Caco-2 (cell line): Measurements from ENCODE around the gene DLGAP3. TPM values are rescaled to one million over a fixed set of nuclear protein-coding genes. Genes with fewer than 3 reads are reported as not detected.

Experiments used
- BruUV-seq: library from RNA; stranded (reverse); fragments of 400-500 nt; replicated peaks from 2 replicates; lab custom pipeline; 2021; lab: Mats Ljungman, UMichigan
- CTCF ChIA-PET: fragments of 300-600 bp; sonication (Branson Sonifier 250); formaldehyde crosslinking; loops from one replicate; lab custom pipeline; 2022; ENCODE audit warnings: antibody characterized with exemption; lab: Charles Lee
- POLR2A ChIA-PET: fragments of 300-600 bp; sonication (Branson Sonifier 250); formaldehyde crosslinking; loops from one replicate; lab custom pipeline; 2022; ENCODE audit warnings: antibody characterized with exemption; lab: Charles Lee
- DNase-seq, 2 experiments: peaks; one replicate each; pipeline versions ENCODE4 v3.0.0 to v3.0.0-alpha.2; 2020 to 2022
- H3K27me3 ChIP-seq: replicated peaks from 2 replicates; pipeline ENCODE4 v1.6.0; 2011; ENCODE audit warnings: low read length; ENCODE audit not compliant: control insufficient read depth, insufficient read depth
- H3K36me3 ChIP-seq: 2 replicates; pipeline ENCODE4 v1.5.1; 2011; ENCODE audit warnings: low read length; ENCODE audit not compliant: control insufficient read depth, insufficient read depth
- H3K4me1 ChIP-seq: fragments of 250-450 bp; sonication (Bioruptor Pico); 2 replicates; pipeline ENCODE4 v1.5.1; 2020; ENCODE audit warnings: mild to moderate bottlenecking
- H3K4me3 ChIP-seq: 2 replicates; pipeline ENCODE4 v1.5.1; 2011; ENCODE audit warnings: low read depth, mild to moderate bottlenecking, control low read depth, low read length
- H3K9me3 ChIP-seq: fragments of 250-450 bp; sonication (Bioruptor Pico); 2 replicates; pipeline ENCODE4 v1.5.1; 2020; ENCODE audit warnings: mild to moderate bottlenecking, moderate library complexity
- H3K27ac Mint-ChIP-seq: one replicate; pipeline ENCODE4 v1.8.0; 2022; ENCODE audit warnings: mixed read lengths; ENCODE audit not compliant: unreplicated experiment
- H3K27me3 Mint-ChIP-seq: one replicate; pipeline ENCODE4 v1.8.0; 2022; ENCODE audit warnings: mixed read lengths; ENCODE audit not compliant: insufficient read depth, unreplicated experiment
- H3K36me3 Mint-ChIP-seq: one replicate; pipeline ENCODE4 v1.8.0; 2022; ENCODE audit warnings: mild to moderate bottlenecking, mixed read lengths; ENCODE audit not compliant: insufficient read depth, unreplicated experiment
- H3K4me1 Mint-ChIP-seq: one replicate; pipeline ENCODE4 v1.8.0; 2022; ENCODE audit warnings: low read depth, mixed read lengths; ENCODE audit not compliant: unreplicated experiment
- H3K4me3 Mint-ChIP-seq: one replicate; pipeline ENCODE4 v1.8.0; 2022; ENCODE audit warnings: mild to moderate bottlenecking, moderate library complexity, mixed read lengths; ENCODE audit not compliant: unreplicated experiment
- H3K9me3 Mint-ChIP-seq: one replicate; pipeline ENCODE4 v1.8.0; 2022; ENCODE audit warnings: mixed read lengths; ENCODE audit not compliant: unreplicated experiment
- intact Hi-C: fragments of 100-400 bp; cut with micrococcal nuclease; formaldehyde crosslinking; loops from one replicate; pipeline ENCODE4 v1.10.0; 2022; ENCODE audit not compliant: unreplicated experiment
- total RNA-seq: library from RNA; stranded (reverse); gene quantifications from 2 replicates; pipeline ENCODE4 v1.2.3, GENCODE V29; 2022
- TF ChIP-seq, protein P1 (sequence below), 2 experiments: fragments of 200-600 bp in 1 of 2; IDR thresholded peaks; 1 replicate in 1 of 2; 2 replicates in 1 of 2; pipeline versions ENCODE4 v1.5.1 to v1.8.0; 2011 to 2022; ENCODE audit warnings: antibody characterized with exemption in 1 of 2, control low read depth in 1 of 2, inconsistent platforms in 1 of 2, low read depth in 1 of 2, low read length in 1 of 2, mild to moderate bottlenecking in 1 of 2, moderate library complexity in 1 of 2; ENCODE audit not compliant: insufficient read depth in 1 of 2, severe bottlenecking in 1 of 2, unreplicated experiment in 1 of 2

DLGAP3 gene
- total RNA-seq, 1 experiment from 2014 or later: 0.16 TPM

DNA sequence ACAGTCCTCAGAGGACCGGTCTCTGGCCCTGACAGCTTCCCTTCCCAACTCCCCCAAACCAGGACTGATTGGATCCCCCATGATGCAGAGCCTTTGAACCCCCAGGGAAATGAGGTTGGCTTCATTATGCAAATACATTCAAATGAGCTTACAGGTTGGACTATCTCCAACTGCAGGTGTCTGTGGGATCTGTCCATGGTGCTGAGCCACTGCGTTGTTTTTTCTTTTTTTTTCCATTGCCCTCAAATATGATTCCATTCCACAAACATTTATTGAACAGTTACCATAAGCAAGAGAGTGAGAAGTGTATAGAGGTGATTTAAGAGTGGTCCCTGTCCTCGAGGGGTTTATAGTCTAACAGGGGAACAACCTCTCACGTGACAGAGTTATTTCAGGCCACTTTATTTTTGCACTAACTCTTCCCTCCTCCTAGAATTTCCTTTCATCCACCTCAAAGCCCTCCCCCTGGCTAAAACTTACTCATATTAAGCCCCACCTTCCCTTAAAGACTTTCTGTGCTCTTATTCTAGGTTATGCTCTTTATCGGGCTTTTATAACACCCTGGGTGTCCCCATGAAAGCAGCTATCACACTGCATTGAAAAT is 21.9 kb downstream of the DLGAP3 start:
- Histone ChIP-seq H3K27me3 (no peaks in the 10 kb centered on the region; the same call in 1 of the 2 replicates), H3K36me3 (no peaks in the 10 kb centered on the region), H3K4me1 (no peaks in the 10 kb centered on the region), H3K9me3 (no peaks in the 10 kb centered on the region), H3K4me3 (no peak overlapping the region)
- CTCF ChIA-PET: no interaction called here
- peaks cover 10% of the 10 kb centered on the region for H3K27me3 Mint-ChIP-seq
- intact Hi-C loops: no loop called here
- H3K27ac Mint-ChIP-seq: no peak overlapping the region
- POLR2A ChIA-PET: no interaction called here
- no peak overlapping the region for H3K4me3 Mint-ChIP-seq
- H3K36me3 Mint-ChIP-seq: no peaks in the 10 kb centered on the region
- TF ChIP-seq, protein P1, sequence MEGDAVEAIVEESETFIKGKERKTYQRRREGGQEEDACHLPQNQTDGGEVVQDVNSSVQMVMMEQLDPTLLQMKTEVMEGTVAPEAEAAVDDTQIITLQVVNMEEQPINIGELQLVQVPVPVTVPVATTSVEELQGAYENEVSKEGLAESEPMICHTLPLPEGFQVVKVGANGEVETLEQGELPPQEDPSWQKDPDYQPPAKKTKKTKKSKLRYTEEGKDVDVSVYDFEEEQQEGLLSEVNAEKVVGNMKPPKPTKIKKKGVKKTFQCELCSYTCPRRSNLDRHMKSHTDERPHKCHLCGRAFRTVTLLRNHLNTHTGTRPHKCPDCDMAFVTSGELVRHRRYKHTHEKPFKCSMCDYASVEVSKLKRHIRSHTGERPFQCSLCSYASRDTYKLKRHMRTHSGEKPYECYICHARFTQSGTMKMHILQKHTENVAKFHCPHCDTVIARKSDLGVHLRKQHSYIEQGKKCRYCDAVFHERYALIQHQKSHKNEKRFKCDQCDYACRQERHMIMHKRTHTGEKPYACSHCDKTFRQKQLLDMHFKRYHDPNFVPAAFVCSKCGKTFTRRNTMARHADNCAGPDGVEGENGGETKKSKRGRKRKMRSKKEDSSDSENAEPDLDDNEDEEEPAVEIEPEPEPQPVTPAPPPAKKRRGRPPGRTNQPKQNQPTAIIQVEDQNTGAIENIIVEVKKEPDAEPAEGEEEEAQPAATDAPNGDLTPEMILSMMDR (IDR thresholded peaks at IDR 0.05; ENCODE audit: insufficient read depth in 1 of 2, low read depth in 1 of 2, low read length in 1 of 2, severe bottlenecking in 1 of 2, unreplicated experiment in 1 of 2): no peak
- no TSS peak for BruUV-seq
- no peaks in the 10 kb centered on the region for H3K9me3 Mint-ChIP-seq
- DNase-seq: peak in 1 of 2 experiments; percentile 13
- no peaks in the 10 kb centered on the region for H3K4me1 Mint-ChIP-seq

DNA sequence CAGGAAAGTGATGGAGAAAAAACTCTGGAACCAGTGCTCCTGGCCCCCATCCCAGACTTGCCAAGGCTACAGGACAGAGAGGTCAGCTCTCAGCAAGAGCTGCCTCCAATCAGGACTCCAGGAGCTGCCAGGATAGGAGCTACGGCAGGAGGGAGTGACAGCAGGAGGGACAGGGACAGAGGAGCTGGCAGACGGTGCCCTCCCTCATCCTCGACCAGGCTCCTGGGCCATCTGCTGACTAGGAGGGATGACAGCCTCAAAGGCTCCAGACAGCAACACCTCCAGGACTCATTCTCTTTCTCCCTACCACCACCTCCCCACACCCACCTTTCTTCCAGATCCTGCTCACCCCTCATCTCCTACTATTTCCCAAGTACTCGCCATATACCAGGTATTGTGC is 22.7 kb downstream of the DLGAP3 start:
- TF ChIP-seq, protein P1 (IDR thresholded peaks at IDR 0.05; ENCODE audit: insufficient read depth in 1 of 2, low read depth in 1 of 2, low read length in 1 of 2, severe bottlenecking in 1 of 2, unreplicated experiment in 1 of 2): no peak
- DNase-seq: no peak

DNA sequence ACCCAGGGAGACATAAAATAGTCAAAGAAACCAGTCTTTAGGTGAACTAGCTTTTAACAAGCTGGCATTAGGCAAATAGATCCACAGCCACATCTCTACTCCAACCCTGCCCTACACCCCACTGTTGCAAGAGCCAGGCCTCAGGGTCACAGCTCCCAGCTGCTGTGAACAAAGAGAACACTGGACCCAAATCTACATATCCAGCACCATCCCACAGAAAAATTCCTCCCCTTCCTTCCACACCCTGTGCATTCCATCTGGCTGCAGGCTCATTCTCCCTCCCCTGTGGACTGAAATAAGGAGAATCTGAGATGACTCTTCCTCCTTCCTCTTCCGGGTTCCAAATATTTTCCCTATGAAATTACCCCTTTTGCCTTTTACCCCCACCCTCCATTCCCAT is 23.2 kb downstream of the DLGAP3 start:
- TF ChIP-seq, protein P1 (IDR thresholded peaks at IDR 0.05; ENCODE audit: insufficient read depth in 1 of 2, low read depth in 1 of 2, low read length in 1 of 2, severe bottlenecking in 1 of 2, unreplicated experiment in 1 of 2): no peak
- no peaks in the 10 kb centered on the region for H3K4me1 Mint-ChIP-seq
- BruUV-seq: no TSS peak
- no peaks in the 10 kb centered on the region for H3K36me3 ChIP-seq
- no peak for DNase-seq
- POLR2A ChIA-PET: no interaction called here
- intact Hi-C loops: no loop called here
- no peaks in the 10 kb centered on the region for H3K27me3 ChIP-seq
- H3K36me3 Mint-ChIP-seq: no peaks in the 10 kb centered on the region
- H3K27ac Mint-ChIP-seq: no peak overlapping the region
- H3K4me3 Mint-ChIP-seq: no peak overlapping the region
- CTCF ChIA-PET: no interaction called here
- H3K9me3 Mint-ChIP-seq: no peaks in the 10 kb centered on the region
- peaks cover 17% of the 10 kb centered on the region for H3K27me3 Mint-ChIP-seq
- H3K9me3 ChIP-seq: no peaks in the 10 kb centered on the region
- no peaks in the 10 kb centered on the region for H3K4me1 ChIP-seq
- no peak overlapping the region for H3K4me3 ChIP-seq

More for the DNA sequence above, 22.7 kb downstream of the DLGAP3 start:
- Mint-ChIP-seq H3K4me3 (no peak overlapping the region), H3K27ac (no peak overlapping the region), H3K9me3 (no peaks in the 10 kb centered on the region), H3K27me3 (peaks cover 14% of the 10 kb centered on the region), H3K36me3 (no peaks in the 10 kb centered on the region), H3K4me1 (no peaks in the 10 kb centered on the region)
- no TSS peak for BruUV-seq
- Histone ChIP-seq H3K9me3 (no peaks in the 10 kb centered on the region), H3K36me3 (no peaks in the 10 kb centered on the region), H3K4me3 (no peak overlapping the region), H3K4me1 (no peaks in the 10 kb centered on the region), H3K27me3 (no peaks in the 10 kb centered on the region)
- intact Hi-C loops: no loop called here
- ChIA-PET POLR2A (no interaction called here), CTCF (no interaction called here)
